Globus pallidus (tissue), 1 donor: ENCODE measurements around the gene ZNF697.
"Not testable (repeated sequence)": the region's sequence is repeated elsewhere in the genome, so short reads cannot be mapped to it uniquely, and the experiment has no call there.

ENCODE experiments used
- DNase-seq: peaks from one replicate; pipeline ENCODE4 v3.0.0-alpha.2; 2015; ENCODE audit warnings: low spot score

Gene ZNF697

DNA sequence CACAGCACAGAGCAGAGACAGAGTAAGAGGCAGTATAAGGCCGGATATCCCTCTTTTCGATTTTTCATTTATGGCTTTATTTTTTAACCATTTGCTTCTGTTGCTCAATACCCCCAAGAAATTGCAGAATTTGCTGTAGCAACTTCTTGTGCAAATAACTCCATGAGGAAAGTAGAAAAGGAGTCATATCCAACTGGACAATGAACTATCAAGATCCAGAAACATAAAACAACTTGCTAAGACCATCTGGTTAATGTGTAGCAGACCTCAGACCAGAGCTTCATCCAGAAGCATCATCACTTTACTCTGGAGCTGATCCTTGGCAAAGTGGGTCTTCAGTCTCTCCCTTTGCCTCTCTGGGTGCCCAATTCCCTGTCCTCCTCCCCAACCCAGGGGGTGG is 45.9 kb downstream of the ZNF697 start:
- DNase-seq: no peak

DNA sequence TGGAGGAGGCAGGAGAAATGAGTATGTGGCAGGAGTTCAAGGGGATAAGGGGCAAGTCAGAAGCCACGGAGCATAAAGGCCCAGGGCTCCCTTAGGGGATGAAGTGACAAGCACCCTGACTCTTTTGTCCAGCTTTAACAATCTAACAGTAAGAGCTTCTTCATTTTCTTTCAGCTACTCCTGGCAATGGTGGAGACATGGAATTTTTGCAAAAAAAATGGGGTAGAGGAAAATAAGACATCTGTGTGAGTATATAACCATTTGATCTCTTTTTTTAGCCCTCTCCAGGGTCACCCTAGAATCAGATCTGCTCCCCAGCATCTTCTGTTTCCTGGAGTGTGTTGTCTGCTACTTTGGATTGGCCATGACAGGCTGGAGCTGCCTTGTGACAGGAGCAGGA is 47.1 kb downstream of the ZNF697 start:
- DNase-seq: no peak

DNA sequence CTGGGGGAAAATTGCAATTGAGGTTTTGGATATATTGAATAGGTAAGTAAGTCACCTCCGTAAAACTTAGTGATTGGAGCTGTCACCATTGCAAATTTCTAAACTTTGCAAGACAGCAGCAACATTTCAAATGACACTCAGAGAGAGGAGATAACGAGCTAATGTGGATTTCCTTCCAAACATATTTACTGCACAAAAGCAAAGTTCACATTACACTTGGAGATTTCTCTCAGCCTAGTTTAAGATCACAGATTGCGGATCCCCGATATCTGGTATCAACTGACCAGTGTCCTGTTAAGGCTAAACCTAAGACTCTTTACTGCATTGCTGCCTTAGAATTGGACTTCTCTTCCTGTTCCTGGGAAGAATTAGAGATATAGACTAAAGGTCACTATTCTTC is 47.5 kb downstream of the ZNF697 start:
- DNase-seq: no peak

DNA sequence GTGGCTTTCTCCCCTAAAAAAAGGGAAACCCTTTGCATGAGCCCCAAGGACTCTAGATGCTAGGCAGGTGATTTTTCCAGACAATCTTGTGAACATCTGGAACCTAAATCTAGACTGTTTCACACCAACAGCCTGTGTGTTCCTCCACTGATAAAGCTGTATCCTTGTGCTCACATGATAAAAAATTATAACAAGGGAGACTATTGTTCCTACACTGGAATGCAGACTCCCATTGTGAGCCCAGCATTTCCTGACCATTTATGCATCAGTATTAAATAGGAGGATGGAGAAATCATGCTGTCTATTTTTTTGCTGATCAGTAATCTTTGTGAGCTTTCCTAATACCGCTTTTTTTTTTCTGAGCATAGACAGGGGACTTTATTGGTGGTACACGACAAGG is 52.5 kb downstream of the ZNF697 start:
- DNase-seq: peak; percentile 64

DNA sequence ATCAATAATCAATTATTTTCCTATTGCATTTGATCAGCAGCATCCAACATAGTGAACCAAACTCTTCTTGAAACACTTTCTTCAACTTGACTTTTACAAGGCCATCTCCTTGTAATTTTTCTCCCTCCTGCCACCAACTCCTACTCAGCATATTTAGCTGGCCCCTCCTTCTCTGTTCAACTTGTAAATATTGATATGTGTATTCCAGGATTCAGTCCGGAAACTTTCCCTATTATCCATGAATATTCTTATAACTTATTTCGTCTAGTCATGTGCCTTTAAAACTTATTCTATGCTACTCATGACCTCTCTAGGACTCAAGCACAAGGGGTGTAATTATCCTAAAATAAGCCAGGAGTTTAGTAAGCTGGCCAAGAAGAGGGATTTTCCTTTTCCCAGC is 52.9 kb downstream of the ZNF697 start:
- no peak for DNase-seq

DNA sequence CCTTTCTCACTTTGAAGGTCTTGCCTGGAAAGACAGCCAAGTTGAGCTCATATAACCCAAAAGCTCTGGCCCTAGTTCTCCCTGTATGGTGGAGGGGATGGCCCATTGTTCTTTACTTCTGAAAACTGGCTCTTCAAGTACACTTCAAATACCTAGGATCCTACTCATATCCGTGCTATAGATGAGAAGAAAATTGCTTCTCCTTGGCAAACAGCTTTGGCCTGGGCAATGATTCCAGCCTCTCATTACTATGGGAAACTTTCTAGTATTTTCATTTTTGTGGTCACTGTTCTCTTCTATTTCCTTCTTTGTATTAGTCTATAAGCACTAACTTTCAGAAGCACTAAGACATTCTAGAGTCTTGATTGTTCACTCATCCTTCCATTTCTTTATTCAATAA is 53.7 kb downstream of the ZNF697 start:
- DNase-seq: no peak

DNA sequence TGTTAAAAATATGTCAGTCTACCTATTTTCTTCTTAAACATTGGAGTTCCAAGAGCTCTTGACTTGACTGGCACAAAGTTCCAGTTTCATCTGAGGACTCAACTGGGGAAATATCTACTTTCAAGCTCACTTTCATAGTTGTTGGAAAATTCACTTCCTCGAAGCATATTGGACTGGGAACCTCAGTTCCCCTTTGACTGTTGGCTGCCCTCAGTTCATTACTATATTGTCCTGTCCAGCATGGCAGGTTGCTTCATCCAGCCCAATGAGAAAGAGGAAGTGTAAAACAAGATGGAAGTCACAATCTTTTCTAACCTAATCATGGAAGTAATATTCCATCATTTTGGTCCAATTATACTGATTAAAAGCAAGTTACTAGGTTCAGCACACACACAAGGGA is 54.3 kb downstream of the ZNF697 start:
- DNase-seq: no peak

DNA sequence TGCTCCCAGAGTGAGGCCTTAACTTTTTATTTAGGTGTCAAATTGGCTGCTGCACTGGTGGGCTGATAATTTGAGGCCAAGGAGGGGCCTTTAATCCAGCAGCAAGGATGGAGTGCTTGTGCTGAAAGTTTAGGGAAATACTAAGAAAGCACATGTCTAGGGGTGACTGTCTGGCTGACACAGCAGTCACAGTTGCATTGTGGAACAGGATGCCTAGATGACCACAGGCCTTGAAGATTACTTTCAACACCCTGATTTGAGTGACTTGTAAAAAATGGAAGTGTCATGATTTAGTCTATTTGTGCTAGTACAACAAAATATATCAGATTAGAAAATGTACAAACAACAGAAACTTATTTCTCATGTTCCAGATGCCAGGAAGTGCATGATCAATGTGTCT is 57.7 kb downstream of the ZNF697 start:
- DNase-seq: no peak

DNA sequence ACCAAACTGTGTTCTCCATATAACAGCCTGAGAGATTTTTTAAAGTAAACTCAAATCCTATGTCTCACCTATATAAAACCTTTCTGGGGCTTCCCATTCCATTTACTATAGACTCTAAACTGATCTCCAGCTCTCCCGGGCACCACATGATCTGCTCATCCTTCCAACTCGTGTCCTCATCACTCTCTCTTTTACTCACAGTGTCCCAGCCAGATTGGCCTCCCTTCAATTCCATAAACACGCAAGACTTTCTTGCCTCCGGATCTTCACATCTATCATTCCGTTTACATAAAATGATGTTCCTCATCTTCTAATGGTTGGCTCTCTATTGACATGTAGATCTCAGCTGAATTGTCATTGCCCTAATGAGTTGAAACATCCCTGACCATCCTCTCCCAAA is 59.4 kb downstream of the ZNF697 start:
- no peak for DNase-seq

DNA sequence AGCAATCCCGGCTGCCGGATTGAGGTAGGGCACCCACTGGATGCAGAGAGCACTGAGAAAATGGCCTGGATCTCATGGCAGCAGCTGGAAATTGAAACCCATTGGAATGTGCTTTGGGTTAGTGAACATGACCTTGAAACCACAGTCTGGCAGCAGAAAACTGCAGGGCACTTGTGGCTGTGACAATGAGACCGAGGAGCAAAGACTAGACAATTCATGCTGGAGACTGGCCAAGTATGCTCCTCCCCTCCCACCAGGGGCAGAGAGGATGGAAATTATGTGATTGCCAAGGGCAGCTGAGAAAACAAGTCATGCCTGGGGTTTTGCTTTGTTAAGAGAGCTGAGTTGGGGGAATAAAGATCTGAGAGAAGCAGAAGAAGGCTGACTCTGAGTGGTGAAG is 60.7 kb downstream of the ZNF697 start:
- DNase-seq: no peak

DNA sequence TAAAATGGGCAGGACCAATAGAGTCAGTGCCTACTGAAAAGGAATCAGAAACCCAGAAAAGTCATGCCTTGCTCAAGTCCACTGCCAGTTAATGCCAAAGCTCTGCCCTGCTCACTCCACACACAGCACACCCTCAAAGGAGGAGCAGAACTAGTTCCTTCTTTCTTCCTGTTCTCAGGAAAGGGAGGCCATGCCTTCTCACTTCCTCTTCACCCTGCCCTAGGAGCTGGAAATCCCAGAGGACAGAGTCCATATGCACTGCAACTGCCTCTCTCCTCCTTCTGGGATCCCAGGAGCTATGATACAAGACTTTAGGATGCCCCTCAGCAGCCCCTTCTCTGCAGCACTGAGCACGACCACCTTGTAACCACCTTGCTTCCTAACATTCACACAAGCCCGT is 62.3 kb downstream of the ZNF697 start:
- DNase-seq: not testable (repeated sequence)

DNA sequence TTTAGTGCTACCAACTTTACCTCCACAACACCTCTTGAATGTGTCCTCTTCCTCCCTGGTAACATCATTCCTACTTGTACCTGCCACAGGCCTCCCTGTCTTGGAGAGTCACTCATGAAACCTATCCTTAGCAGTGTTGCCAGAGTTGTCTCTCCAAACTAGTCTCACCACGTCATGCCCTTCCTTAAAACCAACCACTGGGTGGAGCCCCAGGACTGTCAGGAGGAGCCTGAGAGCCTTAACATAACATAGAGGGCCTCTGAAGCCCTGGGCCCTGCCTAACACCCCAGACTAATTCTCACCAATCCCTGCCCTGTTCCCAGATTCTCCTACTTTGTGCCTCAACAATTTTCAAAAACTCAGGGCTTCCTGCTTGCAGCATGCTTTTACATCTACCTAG is 65.3 kb downstream of the ZNF697 start:
- DNase-seq: peak; percentile 66

DNA sequence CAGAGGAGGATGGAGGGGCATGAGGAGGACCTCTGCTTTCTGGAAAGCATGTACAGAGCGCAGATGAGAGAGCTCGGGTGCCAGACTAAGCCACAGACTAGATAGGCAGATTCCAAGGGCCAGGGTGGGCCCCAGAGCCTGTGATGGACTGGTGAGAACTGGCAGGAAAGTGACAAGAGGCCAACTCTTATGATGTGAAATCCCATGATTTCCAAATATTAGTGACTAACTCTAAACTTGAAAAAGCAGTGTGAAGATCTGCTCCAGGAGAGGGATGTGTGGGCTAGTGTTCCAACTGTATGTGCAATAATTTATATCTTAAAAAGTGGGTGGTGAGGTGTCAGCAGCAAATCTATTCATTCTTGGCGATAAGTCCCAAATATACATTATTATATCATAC is 67.0 kb downstream of the ZNF697 start:
- DNase-seq: not testable (repeated sequence)

DNA sequence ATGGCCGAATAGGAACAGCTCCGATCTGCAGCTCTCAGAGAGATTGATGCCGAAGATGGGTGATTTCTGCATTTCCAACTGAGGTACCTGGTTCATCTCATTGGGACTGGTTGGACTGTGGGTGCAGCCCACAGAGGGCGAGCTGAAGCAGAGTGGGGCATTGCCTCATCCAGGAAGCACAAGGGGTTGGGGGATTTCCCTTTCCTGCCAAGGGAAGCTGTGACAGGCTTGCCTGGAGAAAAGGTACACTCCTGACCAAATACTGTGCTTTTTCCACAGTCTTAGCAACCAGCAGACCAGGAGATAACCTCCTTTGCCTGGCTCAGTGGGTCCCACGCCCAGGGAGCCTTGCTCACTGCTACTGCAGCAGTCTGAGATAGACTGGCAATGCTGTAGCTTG is 74.2 kb downstream of the ZNF697 start:
- no peak for DNase-seq

DNA sequence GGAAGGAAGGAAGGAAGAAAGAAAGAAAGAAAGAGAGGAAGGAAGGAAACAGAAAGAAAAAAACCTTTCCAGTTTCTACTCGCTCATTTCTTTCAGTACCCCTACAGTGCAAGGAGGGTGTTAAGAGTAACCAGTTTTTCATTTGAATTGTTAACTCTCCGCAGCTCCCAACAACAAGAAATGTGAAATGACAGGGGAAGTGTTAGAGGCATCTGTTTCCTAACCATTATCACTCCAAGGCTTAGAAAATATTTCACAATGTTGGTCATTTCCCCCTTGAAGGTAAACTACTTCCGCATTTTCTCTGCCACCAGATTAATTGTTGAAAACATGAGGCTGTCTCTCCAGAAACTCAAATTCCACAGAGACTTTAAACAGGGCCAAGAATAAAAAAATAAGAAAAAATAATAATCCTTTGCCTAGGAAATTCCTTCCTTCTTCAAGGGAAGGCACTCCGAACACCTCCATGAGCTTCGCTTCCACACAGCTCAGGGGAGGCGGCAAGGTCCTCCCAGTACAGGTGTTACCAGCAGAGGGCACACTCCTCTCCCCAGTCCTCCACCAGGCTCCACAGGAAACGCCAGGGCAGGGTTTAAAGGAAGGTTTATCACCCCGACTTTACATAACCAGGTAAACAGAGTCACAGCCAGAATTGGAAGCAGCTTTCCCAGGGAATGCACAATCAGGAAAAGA is 78.0 kb downstream of the ZNF697 start:
- not testable (repeated sequence) for DNase-seq
